HEK293 (cell line): ENCODE results near the gene PXYLP1.

Experiments
- GLI2 ChIP-seq: fragments of 450-650 bp; formaldehyde crosslinking; IDR thresholded peaks from 2 replicates; pipeline ENCODE4; 2017; ENCODE audit warnings: missing biosample characterization, missing genetic modification characterization, low read depth, borderline replicate concordance
- SCRT1 ChIP-seq: fragments of 450-650 bp; formaldehyde crosslinking; IDR thresholded peaks from 2 replicates; pipeline ENCODE4 v1.5.1; 2016; ENCODE audit warnings: missing biosample characterization, missing genetic modification characterization, borderline replicate concordance
- ZBTB11 ChIP-seq: fragments of 450-650 bp; formaldehyde crosslinking; conservative IDR thresholded peaks from 2 replicates; pipeline ENCODE4 v1.5.1; 2016; ENCODE audit warnings: low read depth, missing biosample characterization, missing genetic modification characterization
- ZFP41 ChIP-seq: fragments of 450-650 bp; formaldehyde crosslinking; IDR thresholded peaks from 2 replicates; pipeline ENCODE4 v1.5.1; 2016; ENCODE audit warnings: missing biosample characterization, missing genetic modification characterization, borderline replicate concordance
- ZNF146 ChIP-seq: fragments of 450-650 bp; formaldehyde crosslinking; IDR thresholded peaks from 2 replicates; pipeline ENCODE4 v1.5.1; 2016; ENCODE audit warnings: missing biosample characterization, missing genetic modification characterization
- ZNF274 ChIP-seq, 2 experiments: fragments of 200-500 bp in 1 of 2; fragments of 450-650 bp in 1 of 2; sonication (Bioruptor generic) in 1 of 2; formaldehyde crosslinking in 1 of 2; IDR thresholded peaks; 2 replicates each; pipeline versions ENCODE4 v1.5.1 to v1.6.1; 2014 to 2016; ENCODE audit warnings: borderline replicate concordance in 1 of 2, inconsistent platforms in 1 of 2, low read length in 1 of 2, missing biosample characterization in 1 of 2, missing genetic modification characterization in 1 of 2
- ZNF350 ChIP-seq: fragments of 450-650 bp; formaldehyde crosslinking; IDR thresholded peaks from 2 replicates; pipeline ENCODE4 v1.5.0; 2017; ENCODE audit warnings: missing biosample characterization, mild to moderate bottlenecking, missing genetic modification characterization
- ZNF354C ChIP-seq: fragments of 450-650 bp; formaldehyde crosslinking; IDR thresholded peaks from 2 replicates; pipeline ENCODE4 v1.5.1; 2016; ENCODE audit warnings: missing biosample characterization, missing genetic modification characterization, low read depth, borderline replicate concordance
- ZNF416 ChIP-seq: fragments of 450-650 bp; formaldehyde crosslinking; IDR thresholded peaks from 2 replicates; pipeline ENCODE4 v1.5.1; 2016; ENCODE audit warnings: missing biosample characterization, missing genetic modification characterization
- ZNF707 ChIP-seq: fragments of 450-650 bp; formaldehyde crosslinking; IDR thresholded peaks from 2 replicates; pipeline ENCODE4 v1.5.1; 2016; ENCODE audit warnings: missing biosample characterization, missing genetic modification characterization
- TF ChIP-seq, protein P1 (sequence below): fragments of 450-650 bp; formaldehyde crosslinking; IDR thresholded peaks from 2 replicates; pipeline ENCODE4 v1.5.1; 2016; ENCODE audit warnings: missing biosample characterization, missing genetic modification characterization
- TF ChIP-seq, protein P2 (sequence below): fragments of 450-650 bp; formaldehyde crosslinking; IDR thresholded peaks from 2 replicates; pipeline ENCODE4 v1.5.1; 2016; ENCODE audit warnings: missing biosample characterization, missing genetic modification characterization, low read depth

DNA sequence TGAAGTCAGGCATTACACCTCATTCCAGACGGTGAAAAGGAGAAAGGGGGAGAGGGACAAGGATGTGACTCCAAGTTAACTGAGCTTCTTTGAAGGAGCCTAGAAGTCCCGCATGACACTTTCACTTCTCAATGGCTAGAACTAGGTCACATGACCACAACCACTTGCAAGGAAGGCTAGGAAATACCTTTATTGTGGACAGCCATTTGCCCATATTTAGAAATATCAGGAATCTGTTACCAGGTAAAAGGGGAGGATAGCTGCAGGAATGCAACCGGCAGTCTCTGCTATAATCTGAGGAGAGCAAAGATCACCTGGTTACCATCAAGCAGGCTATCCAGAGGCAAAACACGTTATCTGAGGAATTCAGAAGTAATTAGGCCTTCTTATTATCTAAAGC, 28.9 kb upstream of the PXYLP1 start:
- TF ChIP-seq, protein P1, sequence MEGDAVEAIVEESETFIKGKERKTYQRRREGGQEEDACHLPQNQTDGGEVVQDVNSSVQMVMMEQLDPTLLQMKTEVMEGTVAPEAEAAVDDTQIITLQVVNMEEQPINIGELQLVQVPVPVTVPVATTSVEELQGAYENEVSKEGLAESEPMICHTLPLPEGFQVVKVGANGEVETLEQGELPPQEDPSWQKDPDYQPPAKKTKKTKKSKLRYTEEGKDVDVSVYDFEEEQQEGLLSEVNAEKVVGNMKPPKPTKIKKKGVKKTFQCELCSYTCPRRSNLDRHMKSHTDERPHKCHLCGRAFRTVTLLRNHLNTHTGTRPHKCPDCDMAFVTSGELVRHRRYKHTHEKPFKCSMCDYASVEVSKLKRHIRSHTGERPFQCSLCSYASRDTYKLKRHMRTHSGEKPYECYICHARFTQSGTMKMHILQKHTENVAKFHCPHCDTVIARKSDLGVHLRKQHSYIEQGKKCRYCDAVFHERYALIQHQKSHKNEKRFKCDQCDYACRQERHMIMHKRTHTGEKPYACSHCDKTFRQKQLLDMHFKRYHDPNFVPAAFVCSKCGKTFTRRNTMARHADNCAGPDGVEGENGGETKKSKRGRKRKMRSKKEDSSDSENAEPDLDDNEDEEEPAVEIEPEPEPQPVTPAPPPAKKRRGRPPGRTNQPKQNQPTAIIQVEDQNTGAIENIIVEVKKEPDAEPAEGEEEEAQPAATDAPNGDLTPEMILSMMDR (tag by site-specific recombination) = no peak
- TF ChIP-seq, protein P2, sequence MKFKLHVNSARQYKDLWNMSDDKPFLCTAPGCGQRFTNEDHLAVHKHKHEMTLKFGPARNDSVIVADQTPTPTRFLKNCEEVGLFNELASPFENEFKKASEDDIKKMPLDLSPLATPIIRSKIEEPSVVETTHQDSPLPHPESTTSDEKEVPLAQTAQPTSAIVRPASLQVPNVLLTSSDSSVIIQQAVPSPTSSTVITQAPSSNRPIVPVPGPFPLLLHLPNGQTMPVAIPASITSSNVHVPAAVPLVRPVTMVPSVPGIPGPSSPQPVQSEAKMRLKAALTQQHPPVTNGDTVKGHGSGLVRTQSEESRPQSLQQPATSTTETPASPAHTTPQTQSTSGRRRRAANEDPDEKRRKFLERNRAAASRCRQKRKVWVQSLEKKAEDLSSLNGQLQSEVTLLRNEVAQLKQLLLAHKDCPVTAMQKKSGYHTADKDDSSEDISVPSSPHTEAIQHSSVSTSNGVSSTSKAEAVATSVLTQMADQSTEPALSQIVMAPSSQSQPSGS (tag by site-specific recombination) = no peak
- TF ChIP-seq ZNF274 (IDR thresholded peaks at IDR 0.05; ENCODE audit: low read length) (no peak), ZNF274 (tag by site-specific recombination; IDR thresholded peaks at IDR 0.05; ENCODE audit: borderline replicate concordance) (no peak), GLI2 (no peak), SCRT1 (no peak), ZBTB11 (tag by site-specific recombination) (no peak), ZNF707 (no peak), ZNF354C (no peak), ZNF146 (no peak), ZNF350 (tag by site-specific recombination) (no peak), ZFP41 (no peak), ZNF416 (tag by site-specific recombination) (no peak)
